HG03095 (cell line): Measurements from ENCODE around the gene PROS1.

Source experiments
- ATAC-seq: cut with Tn5 transposase; IDR thresholded peaks from one replicate; pipeline ENCODE4 v1.9.1; 2021; ENCODE audit warnings: moderate library complexity; ENCODE audit not compliant: unreplicated experiment

Gene PROS1

DNA sequence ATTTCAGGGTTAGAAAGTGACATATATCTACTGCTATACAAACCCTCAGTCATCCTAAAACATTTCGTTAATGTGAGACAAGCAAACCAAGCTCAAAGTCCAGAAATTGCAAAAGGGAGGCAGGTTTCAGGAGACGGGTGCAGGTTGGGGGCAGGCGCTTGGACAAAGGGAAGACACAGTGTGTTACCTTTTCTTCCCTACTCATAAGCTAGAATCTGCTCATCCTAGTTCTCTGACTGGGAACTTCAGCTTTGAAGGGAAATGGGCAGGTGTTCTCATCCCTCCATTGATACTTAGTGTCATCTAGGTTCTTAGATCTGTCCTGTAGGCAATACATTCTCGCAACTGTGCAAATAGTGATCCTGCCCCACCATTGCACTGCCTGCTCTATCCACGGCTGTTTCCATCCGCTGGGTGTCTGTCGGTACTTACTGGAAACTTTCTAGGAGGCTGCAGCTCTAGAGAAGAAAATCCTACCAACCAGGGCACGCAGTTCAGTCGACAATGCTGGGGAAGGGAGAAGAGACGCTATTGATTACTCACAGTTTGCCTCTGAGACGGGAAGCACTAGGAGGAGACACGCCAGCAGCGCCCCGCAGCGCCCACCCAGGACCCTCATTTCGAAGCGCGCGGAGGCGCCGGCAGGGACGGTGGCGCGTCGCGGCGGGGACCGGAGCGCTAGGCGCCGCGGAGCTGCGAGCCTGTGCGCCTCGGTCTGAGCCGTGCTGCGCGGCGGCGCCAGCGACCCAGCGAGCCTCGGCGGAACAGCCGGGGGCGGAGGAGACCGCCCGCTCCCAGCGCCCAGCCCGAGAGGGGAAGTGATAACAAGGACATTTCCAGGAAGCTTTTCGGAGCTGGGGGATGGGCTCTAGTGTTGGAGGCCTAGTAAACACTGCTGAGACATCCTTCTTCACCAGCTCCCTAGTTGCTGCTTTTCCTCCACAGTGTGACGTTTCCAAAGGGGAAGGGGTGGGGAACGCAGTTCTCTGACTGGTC lies at the start of gene PROS1:
Gene PROS1 (minus strand): TSS at position 766 of the 996 bp plus-strand sequence. CDS start 147 bp downstream, at position 619.
- ATAC-seq = peak; percentile 90

DNA sequence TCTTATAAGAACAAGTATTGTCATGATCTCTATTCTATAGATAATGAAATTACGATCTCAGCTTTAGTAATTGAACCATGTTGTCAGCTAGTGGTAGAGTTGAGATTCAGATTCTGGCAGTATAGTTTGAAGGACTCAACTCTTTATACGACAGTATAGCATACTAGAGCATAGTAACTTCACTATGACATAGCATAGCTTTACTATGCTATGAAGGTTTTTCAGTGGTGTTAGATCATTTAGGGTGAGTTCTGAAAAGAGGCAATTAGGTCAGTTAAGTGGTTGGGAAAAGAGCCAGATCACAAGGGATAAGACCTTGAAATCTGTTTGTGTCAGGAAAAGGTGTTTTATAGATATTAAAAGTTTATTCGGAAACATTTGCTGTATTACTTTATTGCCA lies 46.6 kb upstream of the PROS1 start:
- ATAC-seq = no peak

DNA sequence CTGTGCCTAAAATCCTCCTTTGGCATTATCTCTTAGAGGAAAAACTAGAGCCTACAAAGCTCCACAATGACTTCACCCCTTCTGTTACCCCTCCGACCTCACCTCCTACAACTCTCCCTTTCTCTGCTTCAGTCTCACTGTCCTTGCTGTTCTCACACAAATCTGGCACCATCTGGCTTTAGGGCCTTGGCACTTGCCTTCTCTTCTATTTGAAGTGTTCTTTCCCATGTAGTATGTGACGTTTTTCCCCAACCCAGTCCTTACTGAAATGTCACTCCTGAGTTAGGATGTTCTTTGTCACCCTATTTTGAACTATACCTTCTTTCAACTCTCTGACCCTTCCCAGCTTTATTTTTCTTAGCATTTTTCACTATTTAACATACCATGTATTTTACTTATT lies 46.0 kb upstream of the PROS1 start:
- no peak for ATAC-seq

DNA sequence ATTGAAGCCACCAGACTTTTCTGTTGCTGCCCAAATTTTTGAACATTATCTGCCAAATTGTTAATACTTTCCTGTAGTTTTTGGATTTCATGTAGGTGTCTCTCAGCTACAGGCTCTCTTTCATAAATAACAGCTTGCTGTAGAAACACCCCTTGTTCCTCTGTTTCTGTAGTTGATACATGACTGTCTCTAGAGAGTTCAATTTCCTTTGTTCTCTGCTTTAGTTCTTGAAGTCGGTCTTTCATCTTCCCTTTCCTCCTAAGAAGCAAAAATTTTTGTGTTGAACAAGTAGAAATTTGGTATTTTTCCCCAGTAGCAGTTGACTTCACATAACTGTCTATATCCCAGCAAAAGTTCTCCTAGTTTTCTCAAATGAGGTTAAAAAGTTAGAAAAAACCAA lies 41.3 kb upstream of the PROS1 start:
- ATAC-seq = no peak

DNA sequence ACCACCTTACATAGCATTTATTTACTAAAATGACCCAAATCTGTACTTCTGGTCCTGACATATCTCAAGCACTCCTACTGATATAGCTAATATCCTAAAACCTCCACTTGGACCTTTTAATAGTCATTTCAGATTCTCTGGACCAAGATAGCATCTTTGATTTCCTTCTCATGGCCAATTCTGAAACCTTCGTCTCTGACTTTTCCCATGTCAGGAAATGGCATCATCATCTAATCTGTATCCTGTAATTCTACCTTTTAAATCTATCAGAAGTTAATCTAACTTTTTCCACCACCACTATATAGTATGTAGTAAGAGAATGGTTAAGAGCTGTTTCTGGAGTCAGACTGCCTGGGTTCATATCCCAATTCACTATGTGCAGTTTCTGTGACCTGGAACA lies 38.5 kb upstream of the PROS1 start:
- ATAC-seq = no peak

DNA sequence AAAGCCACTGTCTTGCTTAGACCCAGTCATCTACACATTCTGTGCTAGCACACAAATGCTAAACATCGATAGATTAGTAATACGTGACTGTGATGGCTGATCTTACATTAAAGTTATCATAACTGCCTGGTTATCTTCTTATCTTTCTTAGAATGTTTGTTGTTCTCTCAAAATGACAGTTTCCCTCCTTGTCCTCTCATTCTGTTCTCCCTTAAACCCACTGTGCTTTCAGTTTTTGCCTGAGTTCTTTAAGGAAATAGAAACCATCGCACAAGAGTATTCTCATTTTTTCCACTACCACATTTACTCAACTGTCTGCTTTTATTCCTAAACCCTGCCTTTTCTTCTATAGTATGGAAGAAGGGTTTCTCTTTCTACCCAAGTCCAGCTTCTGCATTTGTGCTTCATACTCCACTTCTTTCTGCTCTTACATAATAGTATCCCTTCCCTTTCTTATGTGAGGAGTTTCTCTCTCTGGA lies 37.6 kb upstream of the PROS1 start:
- no peak for ATAC-seq

DNA sequence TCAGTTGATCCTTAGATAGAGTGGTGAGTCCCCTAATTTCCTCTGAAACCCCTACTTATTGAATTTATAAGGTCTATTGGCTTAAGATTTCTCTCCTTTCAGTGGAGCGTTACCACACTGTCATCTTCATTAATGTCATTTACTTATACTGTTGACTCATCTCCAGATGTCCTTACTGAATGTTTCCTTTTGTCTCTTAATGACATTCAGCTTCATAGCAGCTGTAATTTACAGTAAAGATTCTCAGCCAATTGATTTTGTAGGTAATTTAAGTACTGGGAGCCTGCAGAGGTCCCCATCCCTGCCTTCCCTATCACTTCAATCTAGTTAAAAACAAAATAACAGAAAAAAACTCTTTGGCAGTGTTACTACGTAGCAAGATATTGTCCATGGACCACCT lies 35.9 kb upstream of the PROS1 start:
- no peak for ATAC-seq

DNA sequence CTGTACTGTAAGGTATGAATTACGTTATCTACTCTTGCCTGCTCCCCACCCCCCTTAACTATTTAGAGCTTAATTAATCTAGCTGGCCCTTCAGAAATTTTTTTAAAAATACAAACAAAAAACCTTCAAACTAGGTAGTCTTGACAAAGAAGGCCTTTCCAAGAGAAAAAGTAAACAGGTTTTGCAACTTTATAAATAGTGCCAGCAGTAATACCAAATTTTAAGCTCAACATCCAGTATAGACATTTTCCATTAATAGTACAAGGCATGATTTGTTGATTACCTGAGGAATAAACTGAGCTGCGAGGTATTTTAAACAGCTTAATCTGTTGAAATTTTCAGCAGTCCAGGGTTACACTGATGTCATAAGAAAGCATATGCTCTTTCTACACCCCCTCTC lies 34.6 kb upstream of the PROS1 start:
- ATAC-seq = no peak

DNA sequence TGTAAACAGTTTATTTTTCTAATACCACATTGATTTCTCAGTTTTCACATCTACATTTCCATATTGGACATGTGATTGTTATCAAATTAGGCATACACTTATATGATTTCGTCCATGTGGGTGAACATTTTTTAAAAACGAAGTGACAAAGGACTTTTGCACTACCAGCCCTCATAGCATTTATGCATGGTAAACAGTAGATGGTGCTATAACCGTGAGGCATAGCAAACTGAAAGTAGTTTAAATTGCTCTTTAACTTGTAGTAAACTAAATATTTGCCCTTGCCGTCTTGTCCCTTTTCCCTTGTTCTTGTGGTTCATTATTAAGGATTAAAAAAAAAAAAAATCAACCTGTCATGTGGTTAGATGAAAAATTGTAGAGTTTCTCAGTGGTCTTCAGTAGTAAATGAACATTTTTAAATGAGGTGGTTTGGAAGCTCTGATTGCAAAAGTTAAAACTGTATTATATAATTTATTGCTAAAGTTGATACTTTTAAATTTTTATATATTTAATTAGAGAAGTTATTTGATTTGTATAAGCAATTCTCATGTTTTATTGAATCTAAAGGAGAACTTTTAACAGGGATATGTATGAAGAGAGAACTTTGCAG lies 30.7 kb upstream of the PROS1 start:
- peak; percentile 91 for ATAC-seq

DNA sequence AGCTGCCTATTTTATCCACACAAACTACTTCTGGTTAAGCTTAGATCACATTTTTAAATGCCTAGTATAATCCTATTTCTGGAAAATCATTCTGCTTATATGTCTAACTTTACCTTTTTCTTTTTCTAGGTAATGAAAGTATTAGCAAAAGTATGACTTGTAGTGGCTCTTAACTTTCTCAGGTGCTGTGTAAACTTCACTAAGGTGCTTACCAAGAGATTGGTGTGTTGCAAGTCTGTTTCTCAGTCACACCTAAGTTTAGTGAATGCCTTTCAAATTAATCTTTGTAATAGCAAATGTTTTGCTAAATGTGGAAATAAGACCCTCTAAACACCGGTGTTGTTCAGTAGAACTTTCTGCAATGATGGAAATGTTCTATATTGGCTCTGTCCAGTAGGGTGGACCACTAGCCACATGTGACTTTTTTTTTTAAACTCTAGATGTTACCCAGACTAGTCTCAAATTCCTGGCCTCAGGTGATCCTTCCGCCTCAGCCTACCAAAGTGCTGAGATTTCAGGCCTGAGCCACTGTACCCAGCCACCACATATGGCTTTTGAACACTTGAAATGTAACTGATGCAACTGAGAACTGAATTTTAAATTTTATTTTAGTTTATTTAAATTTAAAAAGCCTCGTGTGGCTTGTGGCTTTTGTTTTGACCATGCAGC lies 28.3 kb upstream of the PROS1 start:
- ATAC-seq = no peak

DNA sequence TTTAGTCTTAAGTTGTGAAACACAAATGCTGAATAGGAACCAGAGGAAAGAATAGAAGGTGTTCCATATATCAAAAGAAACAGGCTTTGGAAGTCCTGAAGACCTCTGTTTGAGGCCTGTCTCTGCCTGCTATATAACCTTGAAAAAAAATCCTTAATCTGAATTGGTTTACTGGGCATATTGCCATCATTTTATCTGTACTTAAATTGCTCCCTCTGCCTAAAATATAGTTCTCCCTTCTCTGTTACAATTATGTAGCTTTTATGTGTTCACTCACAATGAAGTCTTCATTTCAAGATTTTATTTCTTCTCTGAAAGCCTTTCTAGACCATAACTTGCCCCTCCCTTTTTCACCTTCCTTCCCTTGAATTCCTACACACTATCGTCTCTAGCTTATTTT lies 27.5 kb upstream of the PROS1 start:
- no peak for ATAC-seq

DNA sequence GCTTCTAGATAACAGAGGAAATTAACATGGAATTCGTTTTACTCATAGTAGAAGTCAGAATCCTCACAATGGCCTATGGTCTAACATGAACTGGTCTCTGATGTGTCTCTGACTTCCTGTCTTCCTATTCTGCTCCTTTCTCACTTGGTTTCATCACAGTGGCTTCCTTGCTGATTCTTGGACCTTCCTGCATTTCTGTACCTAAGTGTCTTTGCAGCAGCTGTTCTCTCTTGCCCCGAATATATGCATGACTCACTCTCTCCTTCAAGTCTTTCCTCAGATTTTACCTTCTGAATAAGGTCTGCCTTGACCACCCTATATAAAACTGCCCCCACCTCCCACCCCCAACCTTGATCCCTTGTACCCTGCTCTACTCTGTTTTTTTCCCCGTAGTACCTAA lies 20.4 kb upstream of the PROS1 start:
- ATAC-seq = no peak

DNA sequence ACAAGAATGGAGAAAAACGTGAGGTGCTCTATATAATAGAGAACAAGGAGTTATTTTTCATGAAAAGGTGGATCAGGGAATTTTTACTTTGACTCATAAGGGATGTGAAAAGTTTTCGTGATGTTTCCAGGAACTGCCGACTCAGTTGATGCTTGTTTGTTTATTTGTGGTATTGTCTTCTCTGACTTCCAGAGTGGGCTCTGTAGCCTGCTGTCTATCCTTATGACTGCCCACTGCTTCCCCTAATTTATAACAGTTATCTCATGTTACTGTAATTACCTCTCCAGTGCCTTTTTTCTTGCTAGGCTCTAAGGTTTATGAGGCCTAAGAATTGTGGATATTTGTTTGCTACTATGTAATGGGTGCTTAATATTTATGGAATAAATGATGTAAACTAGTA lies 18.5 kb upstream of the PROS1 start:
- no peak for ATAC-seq

DNA sequence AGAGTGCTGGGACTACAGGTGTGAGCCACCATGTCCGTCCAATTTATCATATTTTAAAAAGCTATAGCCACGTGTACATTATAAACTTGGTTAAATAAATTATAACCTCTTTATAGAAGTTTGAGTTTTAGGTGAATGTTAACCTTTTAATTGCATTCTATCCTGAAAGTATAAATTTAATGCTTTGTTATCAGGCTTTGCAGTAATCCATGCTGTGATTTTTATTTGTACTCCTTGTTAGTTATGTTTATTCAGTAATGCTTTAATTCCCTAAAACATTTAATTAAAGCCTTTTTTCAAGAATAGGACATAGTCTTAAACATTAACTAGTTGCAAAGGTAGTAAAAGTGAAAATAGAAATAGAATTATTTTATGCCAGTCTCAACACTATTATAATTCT lies 17.9 kb upstream of the PROS1 start:
- no peak for ATAC-seq

DNA sequence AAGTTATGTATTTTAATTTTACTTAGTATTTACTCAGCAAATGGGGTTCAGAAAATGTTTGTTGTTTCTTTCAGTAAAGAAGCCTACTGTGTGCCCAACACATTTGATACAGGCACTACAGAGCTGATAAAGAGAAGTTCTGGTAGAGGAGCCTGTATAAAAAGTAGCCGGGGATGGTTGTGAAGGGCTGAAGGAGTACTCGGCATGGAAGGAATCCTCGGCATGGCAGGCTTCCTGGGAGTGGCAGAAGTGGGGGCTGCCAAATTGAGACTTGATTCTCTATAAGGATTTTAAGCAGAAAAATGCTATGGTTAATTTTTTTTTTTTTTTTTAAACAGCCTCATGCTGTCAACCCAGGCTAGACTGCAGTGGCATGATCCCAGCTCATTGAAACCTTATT lies 15.5 kb upstream of the PROS1 start:
- no peak for ATAC-seq

DNA sequence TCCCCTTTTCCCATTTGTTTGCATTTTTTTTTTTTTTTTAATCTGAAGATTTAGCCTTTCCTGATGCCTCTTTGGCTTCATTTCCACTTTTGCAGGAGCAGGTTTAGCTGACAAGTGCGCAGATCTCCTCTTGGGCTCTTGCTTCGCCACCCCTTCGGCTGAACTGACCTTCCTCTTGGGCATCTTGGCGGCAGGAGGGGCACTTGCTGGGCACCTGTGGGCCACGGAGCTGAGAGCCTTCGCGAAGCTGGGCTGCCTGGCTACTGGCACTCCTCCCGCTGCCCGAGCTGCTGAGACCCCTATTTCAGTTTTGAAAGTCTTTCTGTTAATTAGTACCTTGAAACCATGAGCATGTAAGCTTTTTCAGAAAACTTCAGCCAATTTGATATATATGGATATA lies 15.1 kb upstream of the PROS1 start:
- ATAC-seq = no peak

DNA sequence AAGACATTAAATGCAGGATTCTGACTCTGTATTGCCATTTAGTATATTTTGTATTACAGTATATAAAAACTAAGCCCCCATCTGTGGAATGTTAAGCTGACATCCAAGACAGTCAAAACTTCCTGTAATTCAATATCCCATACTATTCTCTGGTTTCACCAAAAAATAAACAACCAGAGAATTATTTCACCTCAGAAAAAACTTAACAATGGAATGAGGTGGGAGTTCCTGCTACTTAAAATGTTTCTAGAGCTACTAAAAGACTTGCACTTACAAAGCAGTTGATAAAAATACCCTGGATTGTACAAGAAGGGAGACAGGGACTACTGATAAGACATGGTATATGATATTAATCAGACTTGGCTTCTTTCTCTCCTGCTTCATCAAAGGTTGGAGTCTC lies 14.6 kb upstream of the PROS1 start:
- ATAC-seq = no peak

DNA sequence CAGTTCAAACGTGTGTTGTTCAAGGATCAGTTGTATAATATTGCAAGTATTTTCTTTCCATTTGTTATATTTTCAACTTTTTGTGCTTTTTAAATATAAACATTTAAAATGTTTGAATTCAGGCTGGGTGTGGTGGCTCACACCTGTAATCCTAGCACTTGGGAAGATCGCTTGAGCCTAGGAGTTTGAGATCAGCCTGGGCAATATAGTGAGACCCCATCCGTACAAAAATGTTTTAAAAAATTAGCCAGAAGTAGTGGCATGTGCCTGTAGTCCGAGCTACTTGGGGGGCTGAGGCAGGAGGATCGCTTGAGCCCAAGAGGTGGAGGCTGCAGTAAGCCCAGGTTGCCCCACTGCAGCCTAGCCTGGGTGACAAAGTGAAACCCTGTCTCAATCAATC lies 10.9 kb upstream of the PROS1 start:
- ATAC-seq = no peak

DNA sequence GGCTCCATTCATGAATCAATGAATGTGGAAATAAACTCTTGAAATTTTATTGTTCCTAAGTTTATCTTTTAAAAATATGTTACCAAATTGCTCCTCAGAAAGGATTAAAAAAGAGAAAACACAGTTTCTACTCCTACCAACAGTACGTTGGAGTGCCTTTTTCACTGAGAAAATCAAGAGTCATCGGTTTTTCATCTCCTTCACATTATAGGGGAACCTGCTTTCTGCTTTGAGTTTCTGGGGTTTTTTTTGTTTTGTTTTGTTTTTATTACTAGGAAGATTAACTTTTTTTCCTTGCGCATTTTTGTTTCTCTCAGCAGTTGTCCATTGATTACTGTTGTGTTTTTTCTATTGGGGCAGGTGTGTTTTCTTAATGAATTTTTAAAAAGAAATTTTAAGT lies 9.7 kb upstream of the PROS1 start:
- ATAC-seq = no peak

DNA sequence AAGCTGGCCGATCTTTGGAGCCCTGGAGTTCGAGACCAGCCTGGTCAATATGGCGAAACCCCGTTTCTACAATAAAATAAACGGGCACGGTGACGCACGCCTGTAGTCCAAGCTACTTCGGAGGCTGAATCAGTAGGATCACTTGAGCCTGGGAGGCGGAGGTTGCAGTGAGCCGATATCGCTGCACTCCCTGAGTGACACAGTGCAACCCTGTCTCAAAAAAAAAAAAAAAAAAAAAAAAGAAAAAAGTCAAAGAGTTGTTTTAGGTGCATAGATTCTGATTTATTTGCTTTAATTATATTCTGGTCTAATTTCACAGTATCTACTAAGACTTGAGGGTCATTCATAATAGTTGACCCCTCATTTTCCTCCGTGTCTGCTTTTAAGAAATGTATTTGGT lies 8.0 kb upstream of the PROS1 start:
- no peak for ATAC-seq

DNA sequence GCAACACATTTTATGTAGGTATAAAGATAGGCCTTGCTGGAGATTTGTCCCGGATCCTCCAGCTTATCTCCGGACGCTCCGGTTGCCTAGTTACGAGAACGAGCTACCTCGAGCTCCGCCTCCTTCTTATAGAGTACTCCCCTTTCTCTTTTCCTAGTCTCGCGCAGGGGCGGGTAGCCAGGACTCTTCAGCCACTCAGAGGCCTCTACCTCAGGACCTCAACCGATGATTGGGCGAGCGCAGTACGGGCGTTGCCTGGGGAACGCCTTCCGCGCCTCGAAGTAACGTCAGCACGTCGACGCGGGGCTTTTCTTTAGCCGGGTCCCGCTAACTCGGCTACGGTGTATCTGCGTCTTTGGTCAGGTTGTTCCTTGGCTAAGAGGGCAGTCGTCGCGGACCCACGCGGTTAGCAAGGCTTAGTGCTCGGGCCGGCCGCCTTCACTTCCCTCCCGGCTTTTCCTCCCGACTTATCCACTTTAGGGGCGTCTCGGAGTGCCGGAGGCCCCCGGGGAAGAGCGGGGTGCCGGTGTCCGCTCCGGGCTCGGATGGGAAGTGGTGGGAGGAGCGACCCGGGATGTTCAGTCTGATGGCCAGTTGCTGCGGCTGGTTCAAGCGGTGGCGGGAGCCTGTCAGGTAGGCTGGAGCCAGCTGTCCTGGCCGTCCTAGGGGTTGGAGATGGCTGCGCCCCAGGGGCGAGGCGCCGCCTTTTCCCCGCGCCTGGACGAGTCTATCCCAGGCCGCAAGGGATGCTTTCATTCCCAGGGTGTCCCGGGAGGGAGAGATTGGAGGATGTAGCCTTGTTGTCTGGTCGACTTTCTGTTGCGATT lies 6.4 kb upstream of the PROS1 start, which contains the start of gene ARL13B:
Gene ARL13B (plus strand): TSS at position 306 of the 827 bp plus-strand sequence. CDS start 269 bp downstream, at position 575.
- peak; percentile 100 for ATAC-seq
